Loucy (cell line): ENCODE measurements around the gene IFTAP.

Source experiments
- H2AFZ ChIP-seq: fragments of 200-600 bp; sonication (generic); 2 replicates; pipeline ENCODE4 v1.6.0; 2016; ENCODE audit warnings: antibody characterized with exemption, mild to moderate bottlenecking, low read length, moderate library complexity
- H3F3A ChIP-seq: fragments of 200-600 bp; 2 replicates; pipeline ENCODE4 v1.6.0; 2016; ENCODE audit warnings: antibody characterized with exemption, low read depth, mild to moderate bottlenecking
- H3K27me3 ChIP-seq: fragments of 200-600 bp; sonication (generic); 2 replicates; pipeline ENCODE4 v1.6.1; 2014; ENCODE audit warnings: low read length, mild to moderate bottlenecking; ENCODE audit not compliant: insufficient read depth, poor library complexity, severe bottlenecking
- H3K36me3 ChIP-seq: fragments of 200-600 bp; sonication (generic); 2 replicates; pipeline ENCODE4 v1.6.1; 2016; ENCODE audit warnings: low read length; ENCODE audit not compliant: insufficient read depth
- H3K4me1 ChIP-seq: fragments of 200-600 bp; sonication (generic); 2 replicates; pipeline ENCODE4 v1.5.1; 2014; ENCODE audit warnings: low read length, mild to moderate bottlenecking; ENCODE audit not compliant: insufficient read depth, poor library complexity, severe bottlenecking
- H3K4me2 ChIP-seq: fragments of 200-600 bp; sonication (generic); 2 replicates; pipeline ENCODE4 v1.6.0; 2014; ENCODE audit warnings: antibody characterized with exemption, low read length, low read depth, mild to moderate bottlenecking; ENCODE audit not compliant: poor library complexity, severe bottlenecking
- H3K4me3 ChIP-seq: fragments of 200-600 bp; sonication (generic); 2 replicates; pipeline ENCODE4 v1.5.1; 2014; ENCODE audit warnings: low read length, mild to moderate bottlenecking, mixed read lengths; ENCODE audit not compliant: poor library complexity, severe bottlenecking
- H3K79me2 ChIP-seq: fragments of 200-600 bp; sonication (generic); 2 replicates; pipeline ENCODE4 v1.6.1; 2014; ENCODE audit warnings: low read length; ENCODE audit not compliant: insufficient read depth
- H3K9ac ChIP-seq: fragments of 200-600 bp; sonication (generic); 2 replicates; pipeline ENCODE4 v1.6.0; 2014; ENCODE audit warnings: mild to moderate bottlenecking, low read depth, low read length, moderate library complexity; ENCODE audit not compliant: poor library complexity, severe bottlenecking
- H3K9me2 ChIP-seq: fragments of 200-600 bp; sonication (generic); replicated peaks from 2 replicates; pipeline ENCODE4 v1.6.1; 2016; ENCODE audit warnings: low read depth, low read length, mixed read lengths
- H3K9me3 ChIP-seq: fragments of 200-600 bp; sonication (generic); 2 replicates; pipeline ENCODE4 v1.6.1; 2014; ENCODE audit warnings: mild to moderate bottlenecking, antibody characterized with exemption, low read length, low read depth; ENCODE audit not compliant: insufficient read depth
- H4K20me1 ChIP-seq: fragments of 200-600 bp; sonication (generic); 2 replicates; pipeline ENCODE4 v1.6.0; 2014; ENCODE audit warnings: antibody characterized with exemption, low read length, mild to moderate bottlenecking; ENCODE audit not compliant: insufficient read depth, poor library complexity, severe bottlenecking
- CTCF ChIP-seq: fragments of 200-600 bp; sonication (generic); conservative IDR thresholded peaks from 2 replicates; pipeline ENCODE4 v1.5.1; 2014; ENCODE audit warnings: mild to moderate bottlenecking, antibody characterized with exemption, low read length
- EZH2phosphoT487 ChIP-seq: fragments of 200-600 bp; IDR thresholded peaks from 2 replicates; pipeline ENCODE4 v1.6.1; 2018; ENCODE audit warnings: antibody characterized with exemption, mild to moderate bottlenecking, moderate library complexity, borderline replicate concordance

The IFTAP gene

GRCh38 chr11:36609383-36609782 is 15.1 kb downstream of the IFTAP start:
- Histone ChIP-seq H3K36me3 (no peaks in the 10 kb centered on the region), H2AFZ (no peak overlapping the region), H3K79me2 (no peaks in the 10 kb centered on the region)

GRCh38 chr11:36615826-36616225 is 21.5 kb downstream of the IFTAP start:
- Histone ChIP-seq H3K36me3 (no peaks in the 10 kb centered on the region), H4K20me1 (no peaks in the 10 kb centered on the region), H3K9me3 (no peaks in the 10 kb centered on the region), H3F3A (peaks cover 10% of the 10 kb centered on the region; the same call in 1 of the 2 replicates), H3K9ac (no peak overlapping the region), H3K79me2 (no peaks in the 10 kb centered on the region), H3K4me3 (no peak overlapping the region), H3K27me3 (no peaks in the 10 kb centered on the region), H3K9me2 (no peaks in the 10 kb centered on the region), H3K4me2 (no peak overlapping the region), H3K4me1 (peaks cover 36% of the 10 kb centered on the region), H2AFZ (no peak overlapping the region)
- no peak for TF ChIP-seq CTCF

More at GRCh38 chr11:36609383-36609782, 15.1 kb downstream of the IFTAP start:
- no peak overlapping the region for H3K9ac ChIP-seq
- no peaks in the 10 kb centered on the region for H4K20me1 ChIP-seq
- H3F3A ChIP-seq: no peaks in the 10 kb centered on the region
- TF ChIP-seq CTCF (no peak), EZH2phosphoT487 (no peak)
- H3K4me1 ChIP-seq: peaks cover 27% of the 10 kb centered on the region
- H3K9me3 ChIP-seq: no peaks in the 10 kb centered on the region
- H3K9me2 ChIP-seq: no peaks in the 10 kb centered on the region
- no peak overlapping the region for H3K4me2 ChIP-seq
- H3K4me3 ChIP-seq: no peak overlapping the region
- H3K27me3 ChIP-seq: no peaks in the 10 kb centered on the region

- H3K9me3 ChIP-seq: no peaks in the 10 kb centered on the region
- H3K9me2 ChIP-seq: no peaks in the 10 kb centered on the region
- H4K20me1 ChIP-seq: no peaks in the 10 kb centered on the region
- no peak overlapping the region for H2AFZ ChIP-seq
- no peaks in the 10 kb centered on the region for H3K36me3 ChIP-seq
- no peak overlapping the region for H3K4me3 ChIP-seq
- H3F3A ChIP-seq: peaks cover 10% of the 10 kb centered on the region; the same call in 1 of the 2 replicates
- TF ChIP-seq CTCF (no peak), EZH2phosphoT487 (no peak)
- H3K4me2 ChIP-seq: peak overlapping the region; percentile 71
- H3K4me1 ChIP-seq: peaks cover 52% of the 10 kb centered on the region
- no peaks in the 10 kb centered on the region for H3K79me2 ChIP-seq
- H3K27me3 ChIP-seq: no peaks in the 10 kb centered on the region
- peak overlapping the region; percentile 63 for H3K9ac ChIP-seq
Observed at GRCh38 chr11:36617543-36618362, 23.5 kb downstream of the IFTAP start.
